T47D (cell line): ENCODE measurements around the gene LARGE1.
A peak's percentile ranks its signal among the peaks of the same experiment; 100 is the strongest.

Experiments
- DNase-seq, 2 experiments: peaks; one replicate each; pipeline versions ENCODE4 v3.0.0 to v3.0.0-alpha.2; 2011 to 2012; ENCODE audit warnings: low read depth in 1 of 2, low spot score in 1 of 2
- JUND ChIP-seq: IDR thresholded peaks from 2 replicates; pipeline ENCODE4 v1.6.1; 2012; ENCODE audit warnings: low read depth
- in situ Hi-C: cut with HindIII; loops from 2 replicates; pipeline ENCODE4 v1.10.0; 2016; ENCODE audit warnings: low sequenced_read_pairs, low pct_unique_long_range_greater_than_20kb

LARGE1 gene

DNA sequence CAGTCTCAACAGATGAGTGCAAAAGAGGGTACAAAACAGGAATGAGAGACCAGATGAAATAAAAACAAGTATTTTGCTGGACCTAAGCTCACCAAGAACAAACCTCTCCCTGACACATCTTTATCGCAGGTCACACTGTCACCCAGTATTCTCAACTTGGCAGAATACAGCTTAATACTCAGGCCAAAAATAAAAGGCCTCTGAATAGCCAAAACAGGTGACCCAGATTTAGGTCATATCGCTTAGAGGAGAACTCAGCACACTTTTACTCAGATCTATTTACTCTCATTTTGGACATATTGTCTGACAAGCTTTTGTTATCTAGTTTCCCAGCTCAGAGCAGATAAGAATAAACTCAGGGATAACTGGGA lies 645.2 kb downstream of the LARGE1 start:
- no peak for TF ChIP-seq JUND
- in situ Hi-C loops: no loop called here
- DNase-seq: no peak

DNA sequence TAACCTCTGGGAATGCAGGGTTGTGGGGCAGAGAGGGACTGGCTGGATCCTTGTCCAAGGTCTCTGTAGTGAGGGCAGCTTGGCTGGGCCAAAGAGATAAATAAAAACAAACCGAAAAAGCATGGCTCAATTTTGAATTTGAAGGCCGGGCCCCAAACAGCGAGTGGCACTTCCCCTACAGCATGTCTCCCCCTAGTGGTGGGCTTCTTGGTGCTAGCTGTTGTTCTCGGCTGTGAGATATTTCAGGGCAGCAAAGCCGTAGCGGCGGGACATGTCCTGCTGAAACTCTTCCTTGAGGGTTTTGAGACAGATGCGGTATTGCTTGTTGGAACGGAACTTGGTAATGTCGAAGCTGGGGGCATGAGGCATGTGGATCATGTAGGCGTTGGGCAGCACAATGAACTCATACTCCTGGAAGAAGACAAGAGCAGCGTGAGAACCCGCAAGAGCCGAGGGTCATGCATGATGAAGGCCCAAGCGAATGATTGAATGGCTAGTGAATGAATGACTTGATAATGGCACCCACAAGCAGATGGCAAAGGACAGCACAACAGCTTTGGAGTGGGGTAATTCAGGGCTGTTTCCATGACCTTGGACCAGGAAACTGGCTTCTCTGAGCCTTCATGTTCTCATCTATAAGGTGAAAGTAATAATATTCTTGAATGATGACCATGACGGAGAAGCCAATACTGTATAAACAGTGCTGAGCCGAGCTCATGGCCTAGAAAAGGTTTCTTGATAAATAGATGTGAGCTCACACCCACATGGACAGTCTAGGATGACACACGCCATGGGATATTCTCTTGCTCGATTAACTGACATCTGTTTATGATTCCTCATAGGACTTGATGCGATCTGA lies 645.8 kb downstream of the LARGE1 start:
- no peak for TF ChIP-seq JUND
- in situ Hi-C loops: no loop called here
- peak in 1 of 2 experiments; percentile 16 for DNase-seq

DNA sequence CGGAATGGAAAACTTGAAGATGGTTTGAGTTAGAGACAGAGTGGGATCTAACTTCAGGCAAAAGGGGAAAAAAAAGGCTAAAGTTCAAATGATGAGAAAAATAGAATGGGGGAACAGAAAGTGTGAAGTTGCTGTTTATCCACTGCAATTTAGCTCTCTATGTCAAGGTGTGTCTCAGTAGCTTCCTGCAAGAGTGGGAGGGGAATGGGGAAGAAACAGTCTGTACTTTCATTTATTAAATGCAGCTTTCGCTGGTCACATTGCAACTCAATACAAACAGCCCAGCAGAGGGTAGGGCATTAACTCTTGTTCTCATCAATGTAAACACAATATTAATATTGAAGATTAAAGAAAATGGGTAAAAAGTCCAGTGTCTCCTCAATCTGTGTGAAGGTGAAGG lies 647.4 kb downstream of the LARGE1 start:
- no peak for DNase-seq
- in situ Hi-C loops: no loop called here

DNA sequence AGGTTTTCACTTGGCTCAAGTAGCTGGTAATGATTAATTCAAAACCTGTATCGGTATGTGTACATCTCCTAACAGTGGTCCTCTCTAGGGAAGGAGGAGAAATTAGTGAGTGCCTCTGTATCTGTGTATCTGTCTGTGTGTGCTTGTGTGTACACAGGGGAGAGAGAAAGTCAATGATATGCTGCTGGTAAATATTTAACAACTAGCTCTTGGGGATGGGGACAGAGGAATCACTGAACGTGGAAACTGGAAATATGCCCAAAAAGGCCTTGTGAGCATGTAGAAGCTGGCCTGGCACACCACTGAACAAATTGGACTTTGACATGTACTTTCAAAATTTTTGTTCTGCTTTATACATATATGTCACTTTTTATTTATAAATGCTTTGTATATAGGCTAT lies 648.1 kb downstream of the LARGE1 start:
- in situ Hi-C loops: no loop called here
- TF ChIP-seq JUND: no peak
- DNase-seq: no peak

More for the DNA sequence above, 647.4 kb downstream of the LARGE1 start:
- TF ChIP-seq JUND: no peak

DNA sequence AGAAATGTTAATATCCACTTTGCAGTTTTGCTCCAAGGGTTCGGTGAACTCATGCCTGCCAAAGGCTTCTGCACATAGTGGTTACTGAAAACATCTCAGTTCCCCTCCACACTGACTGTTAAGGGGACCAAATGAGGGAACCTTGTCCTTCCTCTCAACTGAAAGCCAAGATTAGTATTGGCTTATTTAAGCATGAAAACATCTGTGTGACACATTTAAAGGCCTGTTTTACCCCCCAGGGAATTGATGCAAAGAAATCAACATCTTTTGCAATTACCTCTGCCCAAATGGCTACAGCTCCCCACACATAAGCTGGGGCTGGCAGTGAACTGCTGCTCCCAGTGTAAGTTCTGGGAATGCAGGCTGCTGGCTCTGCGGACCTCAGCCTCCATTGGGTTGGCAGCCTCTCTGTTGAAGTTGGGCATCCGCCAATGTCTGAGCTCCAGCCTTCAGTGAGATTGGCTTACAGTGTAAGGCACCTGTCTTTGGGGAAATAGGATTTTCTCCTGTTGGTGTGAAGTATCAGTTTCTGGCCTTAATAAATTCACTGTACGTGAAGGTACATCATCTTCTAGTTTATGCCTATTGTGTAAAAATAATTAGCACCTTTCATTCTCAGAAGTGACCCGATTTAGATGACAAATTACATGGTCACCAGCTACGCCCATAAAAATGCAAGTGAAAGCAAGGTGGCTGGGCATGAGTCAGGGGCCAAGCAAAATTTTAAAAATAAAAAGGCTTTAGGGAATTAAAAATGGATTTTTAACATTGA lies 648.7 kb downstream of the LARGE1 start:
- in situ Hi-C loops: no loop called here
- no peak for TF ChIP-seq JUND
- peak in 1 of 2 experiments; percentile 45 for DNase-seq

DNA sequence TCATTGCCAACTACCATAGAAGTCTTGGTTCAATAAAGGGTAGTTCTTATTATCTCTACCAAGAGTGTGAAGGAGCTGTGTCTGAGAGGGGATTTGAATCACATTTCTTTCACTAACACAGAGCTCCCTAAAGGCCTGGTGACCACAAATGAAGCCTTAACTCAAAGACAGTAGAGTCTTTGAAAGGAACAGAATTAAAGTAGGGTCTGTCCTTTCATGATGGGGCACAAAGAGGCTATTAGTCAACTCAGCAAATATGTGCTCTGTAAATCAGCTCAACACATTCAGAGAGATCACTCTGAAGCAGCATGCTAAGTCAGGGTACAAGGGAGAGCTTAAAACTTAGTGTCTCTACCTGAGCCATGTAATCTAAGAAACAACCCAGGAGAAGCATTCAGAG lies 649.7 kb downstream of the LARGE1 start:
- no peak for TF ChIP-seq JUND
- in situ Hi-C loops: no loop called here
- DNase-seq: no peak

DNA sequence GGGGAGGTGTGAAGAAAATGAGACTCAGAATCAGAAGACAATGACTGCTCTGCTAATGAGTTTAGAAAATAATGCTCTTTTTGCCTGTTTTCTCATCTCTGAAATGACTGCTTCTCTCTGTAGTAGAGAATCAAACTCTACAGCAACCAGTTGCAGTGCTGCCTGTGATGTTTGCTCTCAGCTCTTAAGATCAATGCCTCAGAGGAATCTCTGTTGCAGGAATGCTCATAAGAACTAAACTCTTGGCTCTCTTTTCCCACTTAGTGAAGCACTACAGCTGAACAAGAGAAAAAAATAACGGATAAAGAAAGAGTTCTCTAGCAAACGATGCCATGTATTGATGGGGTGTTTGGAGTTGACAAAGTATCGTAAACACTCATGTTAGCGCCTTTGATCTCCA lies 658.6 kb downstream of the LARGE1 start:
- no peak for DNase-seq
- no peak for TF ChIP-seq JUND
- in situ Hi-C loops: no loop called here

DNA sequence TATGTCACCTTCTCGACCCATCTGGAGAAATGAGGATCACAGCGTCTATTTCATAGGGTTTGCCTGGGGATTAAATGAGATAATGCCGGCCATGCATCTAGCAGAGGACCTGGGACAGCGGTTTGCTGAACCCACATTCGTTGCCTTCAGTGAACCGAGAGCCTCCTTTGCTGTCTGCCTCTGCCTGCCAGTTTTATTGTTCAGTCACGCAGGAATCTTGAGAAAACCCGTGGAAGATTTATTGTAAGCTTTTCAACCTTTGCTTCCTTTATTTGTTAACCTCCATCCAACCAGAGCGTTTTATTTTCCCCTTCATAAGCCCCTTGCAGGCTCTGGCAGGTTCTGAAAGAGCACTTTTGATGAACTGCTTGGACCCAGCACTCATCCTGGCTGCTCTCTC lies 659.8 kb downstream of the LARGE1 start:
- no peak for DNase-seq
- in situ Hi-C loops: no loop called here
- TF ChIP-seq JUND: no peak

DNA sequence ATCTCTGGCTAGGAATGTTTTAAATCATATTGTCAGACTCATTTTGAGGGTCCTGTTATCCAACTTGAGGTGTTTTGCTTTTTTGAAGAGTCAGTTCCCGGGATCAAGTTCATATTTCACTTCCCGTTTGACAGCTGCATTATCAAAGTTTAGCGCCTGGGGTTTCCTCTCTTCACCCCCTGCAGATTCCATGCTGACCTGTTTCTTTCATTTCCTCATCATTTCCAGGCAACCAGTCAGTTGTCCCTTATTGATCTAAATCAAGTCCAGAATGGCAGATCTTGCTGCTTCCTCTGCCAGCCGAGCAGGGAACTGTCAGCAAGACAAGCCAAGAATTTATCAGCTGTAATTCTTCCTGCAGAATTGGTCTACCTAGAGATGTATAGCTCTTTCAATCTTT lies 664.5 kb downstream of the LARGE1 start:
- in situ Hi-C loops: no loop called here
- DNase-seq: no peak
- TF ChIP-seq JUND: no peak

DNA sequence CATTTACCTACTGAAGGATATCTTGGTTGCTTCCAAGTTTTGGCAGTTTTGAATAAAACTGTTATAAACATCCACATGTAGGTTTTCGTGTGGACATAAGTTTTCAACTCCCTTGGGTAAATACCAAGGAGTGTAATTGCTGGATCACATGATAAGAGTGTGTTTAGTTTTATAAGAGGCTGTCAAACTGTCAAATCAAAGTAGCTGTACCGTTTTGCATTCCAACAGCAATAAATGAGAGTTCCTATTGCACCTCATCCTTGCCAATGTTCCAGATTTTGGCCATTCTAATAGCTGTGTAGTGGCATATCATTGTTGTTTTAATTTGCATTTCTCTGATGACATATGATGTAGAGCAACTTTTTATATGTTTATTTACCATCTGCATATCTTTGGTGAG lies 671.3 kb downstream of the LARGE1 start:
- in situ Hi-C loops: no loop called here
- no peak for DNase-seq
- TF ChIP-seq JUND: no peak

DNA sequence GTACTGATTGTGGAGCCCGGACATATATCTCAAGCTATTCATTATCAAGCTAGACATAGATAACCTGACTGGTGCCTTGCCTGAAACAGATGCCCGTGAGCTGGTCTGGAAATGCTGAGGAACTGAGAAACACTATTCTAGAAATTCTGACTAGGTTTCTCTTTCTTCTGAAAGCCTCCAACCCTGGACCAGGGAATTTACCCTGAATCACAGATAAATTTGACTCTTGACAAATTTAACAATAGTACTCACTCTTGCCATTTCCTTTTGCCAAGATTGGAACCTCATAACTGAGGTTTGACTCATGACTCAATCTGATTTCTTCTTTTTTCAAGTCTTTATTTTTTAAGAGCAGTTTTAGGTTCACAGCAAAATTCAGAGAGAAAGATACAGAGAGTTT lies 672.5 kb downstream of the LARGE1 start:
- in situ Hi-C loops: no loop called here
- TF ChIP-seq JUND: no peak
- DNase-seq: no peak

DNA sequence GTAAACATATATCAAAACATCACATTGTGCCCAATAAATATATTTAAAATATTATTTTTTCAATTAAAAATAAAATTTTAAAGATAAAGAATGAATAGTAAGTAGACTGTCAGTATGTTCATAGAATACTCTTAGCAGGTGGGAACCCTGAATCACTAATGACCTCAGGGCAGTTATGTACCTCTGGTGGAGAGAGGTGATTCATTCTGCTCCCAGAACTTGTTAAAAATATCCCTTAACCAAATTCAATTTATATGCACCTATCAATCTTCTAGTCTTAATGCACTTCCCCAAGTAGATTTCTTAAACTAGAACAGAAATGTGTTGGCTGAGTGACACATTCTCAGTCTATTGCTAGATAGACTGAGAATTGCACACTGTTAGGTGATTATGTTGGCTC lies 678.2 kb downstream of the LARGE1 start:
- in situ Hi-C loops: no loop called here
- TF ChIP-seq JUND: no peak
- DNase-seq: no peak

DNA sequence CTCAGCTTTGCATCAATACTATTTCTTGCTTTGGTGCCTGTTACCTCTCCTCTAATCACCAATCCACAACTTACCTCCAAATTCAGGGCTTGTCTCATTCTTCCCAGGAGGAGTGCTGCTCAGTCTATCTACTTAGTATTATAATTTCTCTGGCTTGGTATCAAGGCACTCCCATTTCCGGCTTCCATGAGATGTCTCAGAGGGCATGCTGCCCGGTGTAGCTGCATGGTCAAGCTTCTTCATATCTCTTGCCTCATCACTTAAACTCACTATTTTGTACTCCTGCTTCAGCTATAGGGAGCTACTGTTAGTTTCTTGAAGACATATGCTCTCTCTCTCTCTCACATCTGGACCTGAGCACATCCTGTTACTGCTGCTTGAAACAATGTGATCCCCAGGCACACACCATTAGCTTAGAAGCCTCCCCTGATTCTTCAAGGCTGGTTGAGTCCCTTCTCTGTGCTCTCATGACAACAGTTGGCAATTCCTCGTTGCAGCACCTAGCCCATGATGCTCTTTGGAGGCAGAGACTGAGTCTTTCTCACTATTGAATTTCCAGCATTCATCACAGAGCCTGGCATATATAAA lies 679.3 kb downstream of the LARGE1 start:
- in situ Hi-C loops: no loop called here
- TF ChIP-seq JUND: no peak
- no peak for DNase-seq
